Measurements from ENCODE around the gene ZBTB20.

ZBTB20 gene

GRCh38 chr3:114411811-114412803, 735.0 kb downstream of the ZBTB20 start:
- FAIRE-seq (peak; percentile 59), DNase-seq (ENCODE audit: extremely low spot score, insufficient read length, low read depth) (no peak)

- DNase-seq (ENCODE audit: extremely low spot score, insufficient read length, low read depth) (no peak), FAIRE-seq (no peak)
These were observed 735.9 kb downstream of the ZBTB20 start for GRCh38 chr3:114411190-114411668.

GRCh38 chr3:114408736-114409670, 738.1 kb downstream of the ZBTB20 start:
- no peak for FAIRE-seq
- DNase-seq (ENCODE audit: extremely low spot score, insufficient read length, low read depth) = no peak

GRCh38 chr3:114406922-114407321, 740.2 kb downstream of the ZBTB20 start:
- no peak for DNase-seq (ENCODE audit: extremely low spot score, insufficient read length, low read depth)
- no peak for FAIRE-seq

- no peak for DNase-seq (ENCODE audit: extremely low spot score, insufficient read length, low read depth)
- peak; percentile 29 for FAIRE-seq
These were observed 740.8 kb downstream of the ZBTB20 start for GRCh38 chr3:114406286-114406685.

- no peak for FAIRE-seq
- no peak for DNase-seq (ENCODE audit: extremely low spot score, insufficient read length, low read depth)
These were observed 741.7 kb downstream of the ZBTB20 start for GRCh38 chr3:114405202-114405990.

- FAIRE-seq (no peak), DNase-seq (ENCODE audit: extremely low spot score, insufficient read length, low read depth) (no peak)
These were observed 742.5 kb downstream of the ZBTB20 start for GRCh38 chr3:114404590-114404989.

- FAIRE-seq (no peak), DNase-seq (ENCODE audit: extremely low spot score, insufficient read length, low read depth) (no peak)
These were observed 744.2 kb downstream of the ZBTB20 start for GRCh38 chr3:114402838-114403237.

GRCh38 chr3:114401346-114401745, 745.7 kb downstream of the ZBTB20 start:
- DNase-seq (ENCODE audit: extremely low spot score, insufficient read length, low read depth) (no peak), FAIRE-seq (no peak)

- no peak for FAIRE-seq
- DNase-seq (ENCODE audit: extremely low spot score, insufficient read length, low read depth) = no peak
These were observed 746.7 kb downstream of the ZBTB20 start for GRCh38 chr3:114400371-114400770.

- no peak for FAIRE-seq
These were observed 752.5 kb downstream of the ZBTB20 start for GRCh38 chr3:114394551-114394950.

GRCh38 chr3:114393367-114394072, 753.6 kb downstream of the ZBTB20 start:
- FAIRE-seq = peak; percentile 31

More at GRCh38 chr3:114394551-114394950, 752.5 kb downstream of the ZBTB20 start:
- no peak for DNase-seq (ENCODE audit: extremely low spot score, insufficient read length, low read depth)

GRCh38 chr3:114392831-114393230, 754.3 kb downstream of the ZBTB20 start:
- DNase-seq (ENCODE audit: extremely low spot score, insufficient read length, low read depth) (no peak), FAIRE-seq (no peak)

More at GRCh38 chr3:114393367-114394072, 753.6 kb downstream of the ZBTB20 start:
- no peak for DNase-seq (ENCODE audit: extremely low spot score, insufficient read length, low read depth)

- DNase-seq (ENCODE audit: extremely low spot score, insufficient read length, low read depth) = no peak
- no peak for FAIRE-seq
These were observed 757.9 kb downstream of the ZBTB20 start for GRCh38 chr3:114389156-114389555.

GRCh38 chr3:114384558-114384903, 762.6 kb downstream of the ZBTB20 start:
- FAIRE-seq (no peak), DNase-seq (ENCODE audit: extremely low spot score, insufficient read length, low read depth) (no peak)

GRCh38 chr3:114383875-114384557, 763.1 kb downstream of the ZBTB20 start:
- FAIRE-seq (peak; percentile 92), DNase-seq (ENCODE audit: extremely low spot score, insufficient read length, low read depth) (peak; percentile 32)

GRCh38 chr3:114380233-114380651, 766.8 kb downstream of the ZBTB20 start:
- DNase-seq (ENCODE audit: extremely low spot score, insufficient read length, low read depth) (no peak), FAIRE-seq (no peak)

- no peak for DNase-seq (ENCODE audit: extremely low spot score, insufficient read length, low read depth)
- FAIRE-seq = no peak
These were observed 767.8 kb downstream of the ZBTB20 start for GRCh38 chr3:114379266-114379665.

Measured in GM18507 (cell line).